HL-60 (cell line): ENCODE measurements around the gene COL19A1.

ENCODE experiments used
- DNase-seq, 2 experiments: peaks; one replicate each; pipeline ENCODE4 v3.0.0-alpha.2; 2010 to 2020; ENCODE audit warnings: low read depth in 1 of 2, low spot score in 1 of 2
- H3K27ac ChIP-seq: fragments of 250-450 bp; sonication (Bioruptor Pico); replicated peaks from 2 replicates; pipeline ENCODE4 v1.5.1; 2020; ENCODE audit warnings: mild to moderate bottlenecking, moderate library complexity
- H3K27me3 ChIP-seq: fragments of 250-450 bp; sonication (Bioruptor Pico); 2 replicates; pipeline ENCODE4 v1.5.1; 2021; ENCODE audit warnings: mild to moderate bottlenecking, moderate library complexity; ENCODE audit not compliant: insufficient read depth, poor library complexity, severe bottlenecking
- H3K4me3 ChIP-seq: replicated peaks from 2 replicates; pipeline ENCODE4 v1.5.1; 2011; ENCODE audit warnings: mild to moderate bottlenecking, control low read depth, low read length; ENCODE audit not compliant: insufficient read depth
- GABPA ChIP-seq: IDR thresholded peaks from 2 replicates; pipeline ENCODE4 v1.6.1; 2012; ENCODE audit warnings: low read depth
- POLR2AphosphoS5 ChIP-seq: IDR thresholded peaks from 2 replicates; pipeline ENCODE4 v1.6.1; 2012; ENCODE audit warnings: low read depth
- SPI1 ChIP-seq: IDR thresholded peaks from 2 replicates; pipeline ENCODE4 v1.6.1; 2012; ENCODE audit warnings: low read depth, mild to moderate bottlenecking, borderline replicate concordance
- TF ChIP-seq, protein P1 (sequence below): IDR thresholded peaks from one replicate; pipeline ENCODE4 v1.5.1; 2011; ENCODE audit warnings: low read length, control low read depth, inconsistent platforms; ENCODE audit not compliant: insufficient read depth
- TF ChIP-seq, protein P2 (sequence below): IDR thresholded peaks from 2 replicates; pipeline ENCODE4 v1.6.1; 2012; ENCODE audit warnings: low read depth; ENCODE audit not compliant: insufficient replicate concordance

Gene COL19A1

DNA sequence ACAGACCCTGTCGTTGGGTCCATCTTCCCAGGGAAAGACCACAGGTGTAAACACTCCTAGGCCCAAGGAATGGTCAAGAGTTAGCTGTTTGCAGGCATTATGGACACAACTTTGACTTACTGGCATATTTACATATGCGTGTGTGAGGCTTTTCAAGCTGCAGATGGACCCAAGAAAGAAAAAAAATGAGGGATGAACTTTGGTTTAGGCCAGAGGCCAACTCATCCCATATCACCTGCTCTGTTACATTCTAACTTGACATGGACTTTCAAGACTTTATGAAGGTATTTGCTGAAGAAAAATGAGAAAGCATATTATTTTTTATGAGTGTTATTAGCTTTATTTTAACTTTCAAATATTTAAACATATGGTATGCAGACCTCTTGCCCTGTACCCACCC, 6.9 kb downstream of the COL19A1 start:
- Histone ChIP-seq H3K27ac (no peak overlapping the region), H3K27me3 (peaks cover 5% of the 10 kb centered on the region), H3K4me3 (no peak overlapping the region)
- TF ChIP-seq GABPA (no peak), SPI1 (no peak), POLR2AphosphoS5 (no peak)
- TF ChIP-seq, protein P1, sequence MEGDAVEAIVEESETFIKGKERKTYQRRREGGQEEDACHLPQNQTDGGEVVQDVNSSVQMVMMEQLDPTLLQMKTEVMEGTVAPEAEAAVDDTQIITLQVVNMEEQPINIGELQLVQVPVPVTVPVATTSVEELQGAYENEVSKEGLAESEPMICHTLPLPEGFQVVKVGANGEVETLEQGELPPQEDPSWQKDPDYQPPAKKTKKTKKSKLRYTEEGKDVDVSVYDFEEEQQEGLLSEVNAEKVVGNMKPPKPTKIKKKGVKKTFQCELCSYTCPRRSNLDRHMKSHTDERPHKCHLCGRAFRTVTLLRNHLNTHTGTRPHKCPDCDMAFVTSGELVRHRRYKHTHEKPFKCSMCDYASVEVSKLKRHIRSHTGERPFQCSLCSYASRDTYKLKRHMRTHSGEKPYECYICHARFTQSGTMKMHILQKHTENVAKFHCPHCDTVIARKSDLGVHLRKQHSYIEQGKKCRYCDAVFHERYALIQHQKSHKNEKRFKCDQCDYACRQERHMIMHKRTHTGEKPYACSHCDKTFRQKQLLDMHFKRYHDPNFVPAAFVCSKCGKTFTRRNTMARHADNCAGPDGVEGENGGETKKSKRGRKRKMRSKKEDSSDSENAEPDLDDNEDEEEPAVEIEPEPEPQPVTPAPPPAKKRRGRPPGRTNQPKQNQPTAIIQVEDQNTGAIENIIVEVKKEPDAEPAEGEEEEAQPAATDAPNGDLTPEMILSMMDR: no peak
- TF ChIP-seq, protein P2, sequence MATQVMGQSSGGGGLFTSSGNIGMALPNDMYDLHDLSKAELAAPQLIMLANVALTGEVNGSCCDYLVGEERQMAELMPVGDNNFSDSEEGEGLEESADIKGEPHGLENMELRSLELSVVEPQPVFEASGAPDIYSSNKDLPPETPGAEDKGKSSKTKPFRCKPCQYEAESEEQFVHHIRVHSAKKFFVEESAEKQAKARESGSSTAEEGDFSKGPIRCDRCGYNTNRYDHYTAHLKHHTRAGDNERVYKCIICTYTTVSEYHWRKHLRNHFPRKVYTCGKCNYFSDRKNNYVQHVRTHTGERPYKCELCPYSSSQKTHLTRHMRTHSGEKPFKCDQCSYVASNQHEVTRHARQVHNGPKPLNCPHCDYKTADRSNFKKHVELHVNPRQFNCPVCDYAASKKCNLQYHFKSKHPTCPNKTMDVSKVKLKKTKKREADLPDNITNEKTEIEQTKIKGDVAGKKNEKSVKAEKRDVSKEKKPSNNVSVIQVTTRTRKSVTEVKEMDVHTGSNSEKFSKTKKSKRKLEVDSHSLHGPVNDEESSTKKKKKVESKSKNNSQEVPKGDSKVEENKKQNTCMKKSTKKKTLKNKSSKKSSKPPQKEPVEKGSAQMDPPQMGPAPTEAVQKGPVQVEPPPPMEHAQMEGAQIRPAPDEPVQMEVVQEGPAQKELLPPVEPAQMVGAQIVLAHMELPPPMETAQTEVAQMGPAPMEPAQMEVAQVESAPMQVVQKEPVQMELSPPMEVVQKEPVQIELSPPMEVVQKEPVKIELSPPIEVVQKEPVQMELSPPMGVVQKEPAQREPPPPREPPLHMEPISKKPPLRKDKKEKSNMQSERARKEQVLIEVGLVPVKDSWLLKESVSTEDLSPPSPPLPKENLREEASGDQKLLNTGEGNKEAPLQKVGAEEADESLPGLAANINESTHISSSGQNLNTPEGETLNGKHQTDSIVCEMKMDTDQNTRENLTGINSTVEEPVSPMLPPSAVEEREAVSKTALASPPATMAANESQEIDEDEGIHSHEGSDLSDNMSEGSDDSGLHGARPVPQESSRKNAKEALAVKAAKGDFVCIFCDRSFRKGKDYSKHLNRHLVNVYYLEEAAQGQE: no peak
- DNase-seq: no peak

DNA sequence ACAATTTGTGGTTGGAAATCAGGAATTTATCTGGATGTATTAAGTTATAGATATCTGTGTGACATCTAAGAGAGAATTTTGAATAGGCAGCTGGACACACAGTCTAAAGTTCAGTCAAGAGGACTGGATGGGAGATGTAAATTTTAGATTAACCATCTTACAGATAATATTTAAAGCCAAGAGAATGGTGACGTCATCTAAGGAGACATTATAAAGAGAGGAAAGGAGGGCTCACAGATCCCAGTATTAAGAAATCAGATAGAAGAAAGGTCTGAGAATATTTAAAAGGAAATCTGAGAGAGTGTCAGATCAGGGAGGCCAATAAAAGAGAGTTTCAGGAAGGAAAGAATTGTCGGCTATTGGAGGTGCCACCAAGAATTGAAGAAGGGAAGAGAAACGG, 9.4 kb downstream of the COL19A1 start:
- Histone ChIP-seq H3K27me3 (no peaks in the 10 kb centered on the region), H3K4me3 (no peak overlapping the region), H3K27ac (no peak overlapping the region)
- TF ChIP-seq, protein P2: no peak
- no peak for TF ChIP-seq GABPA
- no peak for TF ChIP-seq SPI1
- no peak for TF ChIP-seq POLR2AphosphoS5
- TF ChIP-seq, protein P1: no peak
- DNase-seq: no peak

DNA sequence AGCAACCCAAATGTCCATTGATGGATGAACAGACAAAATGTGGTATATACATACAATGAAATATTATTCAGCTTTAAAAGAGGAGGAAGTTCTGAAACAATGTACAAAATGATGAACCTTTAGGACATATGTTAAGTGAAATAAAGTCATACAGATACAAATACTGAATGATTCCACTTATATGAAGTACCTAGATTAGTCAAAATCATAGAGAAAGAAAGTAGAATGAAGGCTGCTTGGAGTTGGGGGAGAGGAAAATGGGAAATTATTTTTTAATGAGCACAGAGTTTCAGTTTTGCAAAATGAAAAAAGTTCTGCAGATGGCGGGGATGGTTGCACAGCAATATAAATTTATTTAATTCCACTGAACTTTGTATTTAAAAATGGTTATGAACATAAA, 12.4 kb downstream of the COL19A1 start:
- Histone ChIP-seq H3K4me3 (no peak overlapping the region), H3K27ac (no peak overlapping the region), H3K27me3 (no peaks in the 10 kb centered on the region)
- no peak for TF ChIP-seq SPI1
- TF ChIP-seq GABPA: no peak
- TF ChIP-seq, protein P2: no peak
- TF ChIP-seq POLR2AphosphoS5: no peak
- TF ChIP-seq, protein P1: no peak
- DNase-seq: no peak
